ENCODE data around the gene HS6ST2.

GRCh38 chrX:132685276-132685675 lies 273.2 kb downstream of the HS6ST2 start:
- no peak for TF ChIP-seq CTCF (conservative IDR thresholded peaks at IDR 0.05)
- TF ChIP-seq EZH2 (IDR thresholded peaks at IDR 0.05; ENCODE audit: low read depth) = no peak

Data from PC-9 (cell line).